HG03520 (cell line): ENCODE measurements around the gene FRAS1.
A peak's percentile ranks its signal among the peaks of the same experiment; 100 is the strongest.

Experiments
- ATAC-seq: cut with Tn5 transposase; IDR thresholded peaks from one replicate; pipeline ENCODE4 v1.9.1; 2021; ENCODE audit warnings: mild to moderate bottlenecking, moderate library complexity; ENCODE audit not compliant: unreplicated experiment

FRAS1 gene

GRCh38 chr4:78566834-78567499 is 509.8 kb downstream of the FRAS1 start:
- ATAC-seq: peak; percentile 59

- no peak for ATAC-seq
These were observed 510.5 kb downstream of the FRAS1 start for GRCh38 chr4:78567500-78568060.

GRCh38 chr4:78568640-78569305 is 511.6 kb downstream of the FRAS1 start:
- ATAC-seq: peak; percentile 47

GRCh38 chr4:78569306-78569821 is 512.2 kb downstream of the FRAS1 start:
- ATAC-seq: no peak

- no peak for ATAC-seq
These were observed 513.0 kb downstream of the FRAS1 start for GRCh38 chr4:78570117-78570516.

- no peak for ATAC-seq
These were observed 514.7 kb downstream of the FRAS1 start for GRCh38 chr4:78571804-78572203.

GRCh38 chr4:78578674-78579425 is 521.7 kb downstream of the FRAS1 start:
- no peak for ATAC-seq

GRCh38 chr4:78581618-78582017 is 524.5 kb downstream of the FRAS1 start:
- no peak for ATAC-seq

- ATAC-seq: no peak
These were observed 527.9 kb downstream of the FRAS1 start for GRCh38 chr4:78584863-78585547.

- ATAC-seq: no peak
These were observed 528.5 kb downstream of the FRAS1 start for GRCh38 chr4:78585633-78586032.

GRCh38 chr4:78588894-78589545 is 531.9 kb downstream of the FRAS1 start:
- no peak for ATAC-seq

- ATAC-seq: no peak
These were observed 534.3 kb downstream of the FRAS1 start for GRCh38 chr4:78591404-78591803.

- peak; percentile 47 for ATAC-seq
These were observed 535.1 kb downstream of the FRAS1 start for GRCh38 chr4:78592088-78592783.
